Effector memory CD4-positive, alpha-beta T cell (primary cell): ENCODE measurements around the gene MSRB1.
"Not testable (repeated sequence)": the region's sequence is repeated elsewhere in the genome, so short reads cannot be mapped to it uniquely, and the experiment has no call there.

Experiments
- DNase-seq, 3 donors: peaks; one replicate each; pipeline ENCODE4 v3.0.0-alpha.2; 2020
- H3K27ac ChIP-seq: 2 replicates; pipeline ENCODE4 v1.7.0; 2013; ENCODE audit warnings: mild to moderate bottlenecking, low read length, moderate library complexity; ENCODE audit not compliant: insufficient read depth, poor library complexity, severe bottlenecking
- H3K27me3 ChIP-seq: replicated peaks from 2 replicates; pipeline ENCODE4 v1.7.0; 2013; ENCODE audit warnings: mild to moderate bottlenecking, low read length; ENCODE audit not compliant: insufficient read depth, control insufficient read depth, poor library complexity, severe bottlenecking
- H3K36me3 ChIP-seq: 2 replicates; pipeline ENCODE4 v1.7.0; 2013; ENCODE audit warnings: mild to moderate bottlenecking, low read length, moderate library complexity; ENCODE audit not compliant: control insufficient read depth, insufficient read depth
- H3K4me1 ChIP-seq: 2 replicates; pipeline ENCODE4 v1.7.0; 2013; ENCODE audit warnings: low read length, mild to moderate bottlenecking; ENCODE audit not compliant: control insufficient read depth, insufficient read depth, poor library complexity, severe bottlenecking
- H3K4me3 ChIP-seq: 2 replicates; pipeline ENCODE4 v1.7.0; 2013; ENCODE audit warnings: low read length, low read depth, mild to moderate bottlenecking; ENCODE audit not compliant: insufficient read depth, poor library complexity, severe bottlenecking
- H3K9me3 ChIP-seq: 2 replicates; pipeline ENCODE4 v1.7.0; 2013; ENCODE audit warnings: mild to moderate bottlenecking, low read length, moderate library complexity; ENCODE audit not compliant: control insufficient read depth

MSRB1 gene

DNA sequence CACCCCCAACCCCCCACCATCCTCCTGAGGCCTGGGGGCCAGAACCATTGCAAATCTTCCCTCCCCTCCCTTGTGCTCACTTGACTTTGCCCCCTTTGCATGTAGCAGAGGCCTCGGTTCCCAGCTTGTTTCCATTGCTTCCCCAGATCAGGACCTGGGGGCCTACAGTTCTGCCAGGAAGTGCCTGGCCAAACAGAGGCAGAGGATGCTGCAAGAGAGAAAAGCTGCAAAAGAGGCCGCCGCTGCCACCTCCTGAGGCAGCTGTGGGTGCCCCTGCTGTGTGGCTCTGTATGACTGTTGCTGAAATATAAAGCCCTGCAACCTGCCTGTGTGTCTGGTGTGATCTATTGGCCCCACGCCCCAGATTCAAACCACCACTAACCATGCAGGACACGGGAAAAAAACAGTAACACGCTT lies 18.7 kb upstream of the MSRB1 start:
- no peak overlapping the region for H3K4me3 ChIP-seq
- no peaks in the 10 kb centered on the region for H3K27me3 ChIP-seq
- DNase-seq, result no peak
- peaks cover 15% of the 10 kb centered on the region for H3K36me3 ChIP-seq
- H3K9me3 ChIP-seq, result no peaks in the 10 kb centered on the region
- no peak overlapping the region for H3K27ac ChIP-seq
- H3K4me1 ChIP-seq, result peaks cover 50% of the 10 kb centered on the region

- H3K27ac ChIP-seq, result peak overlapping the region; percentile 13
- no peak overlapping the region for H3K4me3 ChIP-seq
- peaks cover 15% of the 10 kb centered on the region for H3K36me3 ChIP-seq
- no peaks in the 10 kb centered on the region for H3K27me3 ChIP-seq
- H3K4me1 ChIP-seq, result peaks cover 49% of the 10 kb centered on the region
- DNase-seq, result no peak
- H3K9me3 ChIP-seq, result no peaks in the 10 kb centered on the region
Observed at GRCh38 chr16:1960665-1961630, 17.9 kb upstream of the MSRB1 start.

DNA sequence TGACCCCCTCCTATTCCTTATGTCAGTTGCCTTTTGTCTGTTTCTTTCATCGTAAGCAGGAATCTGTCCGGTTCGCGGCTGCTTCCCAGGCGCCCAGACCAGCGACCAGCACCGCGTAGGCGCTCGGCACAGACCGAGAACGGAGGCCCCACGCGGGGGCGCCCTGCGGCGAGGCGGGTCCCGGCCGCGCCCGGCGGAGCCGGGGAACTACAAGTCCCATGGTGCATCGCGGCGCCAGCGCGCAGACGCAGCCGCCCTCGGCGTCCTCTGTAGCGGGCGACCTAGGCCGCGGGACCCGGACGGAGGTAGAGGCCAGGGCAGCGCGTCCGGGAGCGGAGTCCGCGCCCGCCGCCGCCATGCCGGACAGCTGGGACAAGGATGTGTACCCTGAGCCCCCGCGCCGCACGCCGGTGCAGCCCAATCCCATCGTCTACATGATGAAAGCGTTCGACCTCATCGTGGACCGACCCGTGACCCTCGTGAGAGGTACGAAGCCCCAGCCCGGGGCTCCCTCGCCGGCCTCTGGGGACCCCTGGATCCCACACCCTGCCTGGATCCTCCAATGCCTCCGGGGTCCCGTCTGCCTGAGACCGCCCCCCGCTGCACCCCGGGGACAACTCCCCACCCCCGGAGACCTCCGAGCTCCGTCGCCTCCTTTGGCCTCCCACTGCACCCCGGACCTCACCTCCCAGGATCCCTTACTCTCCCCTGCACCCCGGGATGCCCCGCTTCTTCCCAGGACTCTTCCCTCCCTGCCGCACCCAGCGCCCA lies 16.5 kb upstream of the MSRB1 start, which contains the start of gene NDUFB10:
TSS of gene NDUFB10 (plus strand) at position 270 of the 771 bp plus-strand sequence. CDS start at position 357, 87 bp downstream.
- no peaks in the 10 kb centered on the region for H3K9me3 ChIP-seq
- peak; percentile 78 to 86 (median 80) for DNase-seq
- H3K27me3 ChIP-seq, result no peaks in the 10 kb centered on the region
- H3K4me3 ChIP-seq, result peak within 1 kb of the TSS; percentile 76
- H3K4me1 ChIP-seq, result peaks cover 42% of the 10 kb centered on the region
- H3K27ac ChIP-seq, result peak within 1 kb of the TSS; percentile 74
- peaks cover 15% of the 10 kb centered on the region for H3K36me3 ChIP-seq

DNA sequence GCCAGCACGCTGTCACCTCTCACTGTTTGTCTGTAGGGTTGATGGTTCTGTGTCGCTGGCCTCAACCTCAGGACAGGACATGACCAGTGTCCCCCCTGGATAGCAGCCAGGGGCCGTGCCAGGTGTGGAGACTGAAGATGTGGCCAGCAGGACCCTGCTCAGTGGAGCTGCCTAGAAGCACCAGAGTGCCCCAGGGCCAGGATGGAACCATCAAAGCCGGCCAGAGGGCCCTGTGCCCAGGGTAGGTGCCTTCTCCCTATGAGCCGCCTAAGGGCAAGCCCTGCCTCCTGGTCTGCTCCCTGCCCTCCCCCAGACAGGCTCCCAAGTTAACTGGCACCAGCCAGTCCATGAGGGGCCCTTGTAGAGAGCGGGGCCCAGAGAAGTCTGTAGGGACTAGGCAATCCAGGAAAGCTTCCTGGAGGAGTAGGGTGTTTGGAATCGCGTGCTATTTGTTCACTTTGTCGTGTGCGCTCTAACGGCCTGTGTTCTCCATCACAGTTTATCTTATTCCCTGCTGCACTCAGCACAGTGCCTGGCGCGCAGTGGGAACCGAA lies 15.8 kb upstream of the MSRB1 start:
- Histone ChIP-seq H3K4me3 (peak overlapping the region; percentile 76), H3K4me1 (peaks cover 37% of the 10 kb centered on the region), H3K27ac (no peak overlapping the region), H3K27me3 (no peaks in the 10 kb centered on the region), H3K9me3 (no peaks in the 10 kb centered on the region), H3K36me3 (peaks cover 15% of the 10 kb centered on the region)
- DNase-seq, result no peak

- H3K36me3 ChIP-seq, result peaks cover 13% of the 10 kb centered on the region
- not testable (repeated sequence) for H3K27me3 ChIP-seq, H3K4me3 ChIP-seq, DNase-seq, H3K9me3 ChIP-seq, H3K27ac ChIP-seq
- peaks cover 31% of the 10 kb centered on the region for H3K4me1 ChIP-seq
Observed at GRCh38 chr16:1958143-1958491, 15.1 kb upstream of the MSRB1 start.

- not testable (repeated sequence) for DNase-seq, H3K9me3 ChIP-seq, H3K27ac ChIP-seq, H3K27me3 ChIP-seq, H3K4me3 ChIP-seq, H3K36me3 ChIP-seq
- H3K4me1 ChIP-seq, result peaks cover 26% of the 10 kb centered on the region
Observed at GRCh38 chr16:1957434-1958142, 14.6 kb upstream of the MSRB1 start.

DNA sequence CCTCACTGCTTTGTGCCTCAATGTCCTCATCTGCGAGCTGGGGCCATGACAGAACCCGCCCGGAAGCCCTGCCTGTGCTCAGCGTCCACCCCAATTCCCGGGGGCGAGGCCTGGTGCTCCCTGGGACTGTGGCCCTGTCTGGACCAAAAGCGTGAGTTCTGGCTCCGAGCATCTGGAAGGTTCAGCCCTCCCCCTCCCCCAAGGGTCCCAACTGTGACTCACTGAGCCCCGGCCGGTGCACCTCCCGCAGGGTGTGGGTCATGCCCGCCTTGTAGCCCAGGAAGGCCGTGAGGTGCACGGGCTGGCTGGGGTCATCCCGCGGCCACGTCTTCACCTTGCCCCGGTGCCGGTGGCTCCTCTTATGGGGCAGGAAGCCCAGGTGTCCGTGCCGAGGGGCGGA lies 10.7 kb upstream of the MSRB1 start:
- Histone ChIP-seq H3K9me3 (no peaks in the 10 kb centered on the region), H3K27ac (no peak overlapping the region), H3K4me3 (no peak overlapping the region), H3K4me1 (peaks cover under 1% of the 10 kb centered on the region), H3K36me3 (no peaks in the 10 kb centered on the region), H3K27me3 (no peaks in the 10 kb centered on the region)
- no peak for DNase-seq

GRCh38 chr16:1950559-1950958 lies 7.6 kb upstream of the MSRB1 start:
- no peak overlapping the region for H3K4me3 ChIP-seq
- no peaks in the 10 kb centered on the region for H3K4me1 ChIP-seq
- DNase-seq, result no peak
- no peak overlapping the region for H3K27ac ChIP-seq
- no peaks in the 10 kb centered on the region for H3K36me3 ChIP-seq
- H3K27me3 ChIP-seq, result no peaks in the 10 kb centered on the region
- H3K9me3 ChIP-seq, result no peaks in the 10 kb centered on the region

DNA sequence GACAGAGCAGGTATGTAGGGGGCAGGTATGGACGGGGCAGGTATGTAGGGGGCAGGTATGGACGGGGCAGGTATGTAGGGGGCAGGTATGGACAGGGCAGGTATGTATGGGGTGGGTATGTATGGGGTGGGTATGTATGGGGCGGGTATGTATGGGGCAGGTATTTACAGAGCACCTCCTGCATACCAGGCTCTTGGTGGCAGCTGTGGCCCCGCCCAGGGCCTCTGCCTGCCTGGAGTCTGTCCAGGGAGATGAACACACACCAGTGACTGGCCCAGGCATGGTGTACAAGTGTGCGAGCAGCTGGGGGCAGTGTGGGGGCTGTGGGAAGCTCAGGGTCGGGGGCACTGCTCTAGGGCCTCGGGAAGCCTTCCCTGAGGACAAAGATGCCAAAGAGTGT lies 7.0 kb upstream of the MSRB1 start:
- H3K27me3 ChIP-seq, result no peaks in the 10 kb centered on the region
- no peak overlapping the region for H3K4me3 ChIP-seq
- H3K27ac ChIP-seq, result no peak overlapping the region
- H3K4me1 ChIP-seq, result no peaks in the 10 kb centered on the region
- no peaks in the 10 kb centered on the region for H3K9me3 ChIP-seq
- no peak for DNase-seq
- H3K36me3 ChIP-seq, result no peaks in the 10 kb centered on the region
